Mammary epithelial cell (primary cell): Measurements from ENCODE around the gene PC.

Source experiments
- EZH2 ChIP-seq: IDR thresholded peaks from 2 replicates; pipeline ENCODE4 v1.6.1; 2012; ENCODE audit warnings: low read length, inconsistent platforms, borderline replicate concordance
- TF ChIP-seq, protein P1 (sequence below), 2 donors: IDR thresholded peaks in 1 of 2; conservative IDR thresholded peaks in 1 of 2; 2 replicates each; pipeline ENCODE4 v1.5.1; 2011 to 2012; ENCODE audit warnings: inconsistent platforms in 2 of 2, low read length in 2 of 2, mild to moderate bottlenecking in 2 of 2, control low read depth in 1 of 2, low read depth in 1 of 2; ENCODE audit not compliant: insufficient read depth in 1 of 2; ENCODE audit errors: extremely low read depth in 1 of 2

GRCh38 chr11:66967670-66968425, 9.7 kb upstream of the PC start:
- TF ChIP-seq, protein P1, sequence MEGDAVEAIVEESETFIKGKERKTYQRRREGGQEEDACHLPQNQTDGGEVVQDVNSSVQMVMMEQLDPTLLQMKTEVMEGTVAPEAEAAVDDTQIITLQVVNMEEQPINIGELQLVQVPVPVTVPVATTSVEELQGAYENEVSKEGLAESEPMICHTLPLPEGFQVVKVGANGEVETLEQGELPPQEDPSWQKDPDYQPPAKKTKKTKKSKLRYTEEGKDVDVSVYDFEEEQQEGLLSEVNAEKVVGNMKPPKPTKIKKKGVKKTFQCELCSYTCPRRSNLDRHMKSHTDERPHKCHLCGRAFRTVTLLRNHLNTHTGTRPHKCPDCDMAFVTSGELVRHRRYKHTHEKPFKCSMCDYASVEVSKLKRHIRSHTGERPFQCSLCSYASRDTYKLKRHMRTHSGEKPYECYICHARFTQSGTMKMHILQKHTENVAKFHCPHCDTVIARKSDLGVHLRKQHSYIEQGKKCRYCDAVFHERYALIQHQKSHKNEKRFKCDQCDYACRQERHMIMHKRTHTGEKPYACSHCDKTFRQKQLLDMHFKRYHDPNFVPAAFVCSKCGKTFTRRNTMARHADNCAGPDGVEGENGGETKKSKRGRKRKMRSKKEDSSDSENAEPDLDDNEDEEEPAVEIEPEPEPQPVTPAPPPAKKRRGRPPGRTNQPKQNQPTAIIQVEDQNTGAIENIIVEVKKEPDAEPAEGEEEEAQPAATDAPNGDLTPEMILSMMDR (conservative IDR thresholded peaks at IDR 0.05 in 1 of 2, IDR thresholded peaks at IDR 0.05 in 1 of 2; ENCODE audit: extremely low read depth in 1 of 2, insufficient read depth in 1 of 2, low read depth in 1 of 2, low read length in 2 of 2), result no peak
- TF ChIP-seq EZH2, result no peak
